ENCODE data around the gene ATXN7L1.

DNA sequence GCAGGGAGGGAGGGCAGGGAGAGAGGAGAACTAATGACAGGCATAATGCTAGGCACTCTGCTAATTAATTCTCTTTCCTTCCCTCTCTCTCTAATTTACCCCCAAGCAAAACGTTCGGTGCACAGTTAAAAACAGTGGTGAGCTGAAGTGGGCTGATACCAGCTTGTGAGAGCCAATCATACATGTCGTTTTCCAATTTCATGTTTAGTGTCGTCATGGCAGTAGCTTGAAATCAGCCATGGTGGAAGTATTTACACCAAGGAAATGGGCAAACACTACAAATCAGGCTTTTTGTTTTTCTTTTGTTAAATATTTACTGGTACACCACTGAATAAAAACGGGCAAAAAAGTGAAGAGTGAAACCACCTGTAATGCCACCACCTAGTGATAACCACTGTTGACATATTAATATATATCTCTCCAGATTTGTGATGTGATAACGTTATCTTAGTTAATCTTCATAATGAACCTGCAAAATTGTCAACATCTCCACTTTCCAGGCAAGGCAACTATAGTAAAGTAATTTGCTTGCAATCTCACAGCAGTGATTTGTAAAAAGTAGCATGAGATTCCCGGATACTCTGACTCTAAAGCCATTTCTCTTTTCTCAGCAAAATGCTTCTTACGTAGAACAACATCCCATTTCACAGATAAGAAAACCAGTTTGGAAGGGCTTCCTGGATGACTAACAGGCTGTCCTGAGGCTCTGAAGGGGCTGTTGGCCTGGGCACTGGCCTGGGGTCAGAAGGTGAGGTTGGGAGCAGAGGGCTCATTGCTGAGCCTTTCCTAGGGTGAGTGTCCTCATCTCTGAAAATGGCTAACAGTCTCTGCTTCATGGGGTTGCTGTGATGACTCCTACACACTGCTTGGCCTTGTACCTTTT, 83.7 kb downstream of the ATXN7L1 start:
- TF ChIP-seq, protein P1, sequence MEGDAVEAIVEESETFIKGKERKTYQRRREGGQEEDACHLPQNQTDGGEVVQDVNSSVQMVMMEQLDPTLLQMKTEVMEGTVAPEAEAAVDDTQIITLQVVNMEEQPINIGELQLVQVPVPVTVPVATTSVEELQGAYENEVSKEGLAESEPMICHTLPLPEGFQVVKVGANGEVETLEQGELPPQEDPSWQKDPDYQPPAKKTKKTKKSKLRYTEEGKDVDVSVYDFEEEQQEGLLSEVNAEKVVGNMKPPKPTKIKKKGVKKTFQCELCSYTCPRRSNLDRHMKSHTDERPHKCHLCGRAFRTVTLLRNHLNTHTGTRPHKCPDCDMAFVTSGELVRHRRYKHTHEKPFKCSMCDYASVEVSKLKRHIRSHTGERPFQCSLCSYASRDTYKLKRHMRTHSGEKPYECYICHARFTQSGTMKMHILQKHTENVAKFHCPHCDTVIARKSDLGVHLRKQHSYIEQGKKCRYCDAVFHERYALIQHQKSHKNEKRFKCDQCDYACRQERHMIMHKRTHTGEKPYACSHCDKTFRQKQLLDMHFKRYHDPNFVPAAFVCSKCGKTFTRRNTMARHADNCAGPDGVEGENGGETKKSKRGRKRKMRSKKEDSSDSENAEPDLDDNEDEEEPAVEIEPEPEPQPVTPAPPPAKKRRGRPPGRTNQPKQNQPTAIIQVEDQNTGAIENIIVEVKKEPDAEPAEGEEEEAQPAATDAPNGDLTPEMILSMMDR (IDR thresholded peaks at IDR 0.05) = no peak
- TF ChIP-seq POLR2AphosphoS5 (IDR thresholded peaks at IDR 0.05) (no peak), POLR2A (IDR thresholded peaks at IDR 0.05) (no peak), EP300 (IDR thresholded peaks at IDR 0.05) (no peak)
